ENCODE results near the gene CYP2R1. TPM values are rescaled to one million over a fixed set of nuclear protein-coding genes. Genes with fewer than 3 reads are reported as not detected.

Gene CYP2R1
- total and polyA plus RNA-seq, 2 experiments from 2014 or later: 20.4 to 25.6 TPM

- Histone ChIP-seq H4K20me1 (ENCODE audit: insufficient read depth, poor library complexity, severe bottlenecking) (no peaks in the 10 kb centered on the region), H3K79me2 (peaks cover 15% of the 10 kb centered on the region), H3K4me2 (no peak overlapping the region), H3K4me3 (no peak overlapping the region), H2AFZ (no peak overlapping the region), H3K36me3 (replicated peaks; ENCODE audit: insufficient read depth, low read depth) (no peaks in the 10 kb centered on the region), H3K27me3 (no peaks in the 10 kb centered on the region), H3K9me3 (ENCODE audit: low read depth) (no peaks in the 10 kb centered on the region), H3K4me1 (ENCODE audit: insufficient read depth) (peaks cover 18% of the 10 kb centered on the region), H3K9me2 (replicated peaks; ENCODE audit: insufficient read depth) (no peaks in the 10 kb centered on the region), H3K27ac (no peak overlapping the region)
- TF ChIP-seq, protein P1, sequence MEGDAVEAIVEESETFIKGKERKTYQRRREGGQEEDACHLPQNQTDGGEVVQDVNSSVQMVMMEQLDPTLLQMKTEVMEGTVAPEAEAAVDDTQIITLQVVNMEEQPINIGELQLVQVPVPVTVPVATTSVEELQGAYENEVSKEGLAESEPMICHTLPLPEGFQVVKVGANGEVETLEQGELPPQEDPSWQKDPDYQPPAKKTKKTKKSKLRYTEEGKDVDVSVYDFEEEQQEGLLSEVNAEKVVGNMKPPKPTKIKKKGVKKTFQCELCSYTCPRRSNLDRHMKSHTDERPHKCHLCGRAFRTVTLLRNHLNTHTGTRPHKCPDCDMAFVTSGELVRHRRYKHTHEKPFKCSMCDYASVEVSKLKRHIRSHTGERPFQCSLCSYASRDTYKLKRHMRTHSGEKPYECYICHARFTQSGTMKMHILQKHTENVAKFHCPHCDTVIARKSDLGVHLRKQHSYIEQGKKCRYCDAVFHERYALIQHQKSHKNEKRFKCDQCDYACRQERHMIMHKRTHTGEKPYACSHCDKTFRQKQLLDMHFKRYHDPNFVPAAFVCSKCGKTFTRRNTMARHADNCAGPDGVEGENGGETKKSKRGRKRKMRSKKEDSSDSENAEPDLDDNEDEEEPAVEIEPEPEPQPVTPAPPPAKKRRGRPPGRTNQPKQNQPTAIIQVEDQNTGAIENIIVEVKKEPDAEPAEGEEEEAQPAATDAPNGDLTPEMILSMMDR (IDR thresholded peaks at IDR 0.05; ENCODE audit: poor library complexity): no peak
- TF ChIP-seq EZH2phosphoT487 (IDR thresholded peaks at IDR 0.05; ENCODE audit: low read depth, severe bottlenecking, unreplicated experiment) (no peak), EZH2 (IDR thresholded peaks at IDR 0.05; ENCODE audit: borderline replicate concordance) (no peak)
- WGBS (ENCODE audit: low lambda C conversion rate, missing lambda C conversion rate): 93% methylated on average over 1 of the region's 1 CpG
- no peak for DNase-seq (ENCODE audit: low spot score)
These were observed 9.8 kb downstream of the CYP2R1 start for GRCh38 chr11:14882196-14882595.

GRCh38 chr11:14881576-14882193, 10.3 kb downstream of the CYP2R1 start:
- Histone ChIP-seq H4K20me1 (ENCODE audit: insufficient read depth, poor library complexity, severe bottlenecking) (no peaks in the 10 kb centered on the region), H3K27me3 (no peaks in the 10 kb centered on the region), H3K4me2 (no peak overlapping the region), H3K9me2 (replicated peaks; ENCODE audit: insufficient read depth) (no peaks in the 10 kb centered on the region), H3K36me3 (replicated peaks; ENCODE audit: insufficient read depth, low read depth) (no peaks in the 10 kb centered on the region), H2AFZ (no peak overlapping the region), H3K4me3 (no peak overlapping the region), H3K4me1 (ENCODE audit: insufficient read depth) (peaks cover 18% of the 10 kb centered on the region), H3K9me3 (ENCODE audit: low read depth) (no peaks in the 10 kb centered on the region), H3K79me2 (peaks cover 15% of the 10 kb centered on the region), H3K27ac (no peak overlapping the region)
- 90% methylated on average over 2 of the region's 2 CpGs for WGBS (ENCODE audit: low lambda C conversion rate, missing lambda C conversion rate)
- TF ChIP-seq, protein P1 (IDR thresholded peaks at IDR 0.05; ENCODE audit: poor library complexity): no peak
- TF ChIP-seq EZH2 (IDR thresholded peaks at IDR 0.05; ENCODE audit: borderline replicate concordance) (no peak), EZH2phosphoT487 (IDR thresholded peaks at IDR 0.05; ENCODE audit: low read depth, severe bottlenecking, unreplicated experiment) (no peak)
- DNase-seq (ENCODE audit: low spot score): no peak

- Histone ChIP-seq H4K20me1 (ENCODE audit: insufficient read depth, poor library complexity, severe bottlenecking) (no peaks in the 10 kb centered on the region), H3K4me2 (no peak overlapping the region), H3K36me3 (replicated peaks; ENCODE audit: insufficient read depth, low read depth) (no peaks in the 10 kb centered on the region), H3K27ac (no peak overlapping the region), H3K9me2 (replicated peaks; ENCODE audit: insufficient read depth) (no peaks in the 10 kb centered on the region), H3K4me3 (no peak overlapping the region), H3K9me3 (ENCODE audit: low read depth) (no peaks in the 10 kb centered on the region), H3K27me3 (no peaks in the 10 kb centered on the region), H3K79me2 (no peaks in the 10 kb centered on the region), H2AFZ (no peak overlapping the region), H3K4me1 (ENCODE audit: insufficient read depth) (no peaks in the 10 kb centered on the region)
- DNase-seq (ENCODE audit: low spot score): no peak
- TF ChIP-seq EZH2 (IDR thresholded peaks at IDR 0.05; ENCODE audit: borderline replicate concordance) (no peak), EZH2phosphoT487 (IDR thresholded peaks at IDR 0.05; ENCODE audit: low read depth, severe bottlenecking, unreplicated experiment) (no peak)
- TF ChIP-seq, protein P1 (IDR thresholded peaks at IDR 0.05; ENCODE audit: poor library complexity): no peak
- WGBS (ENCODE audit: low lambda C conversion rate, missing lambda C conversion rate): 97% methylated on average over 5 of the region's 5 CpGs
These were observed 16.9 kb downstream of the CYP2R1 start for GRCh38 chr11:14875163-14875562.
